PC-9 (cell line): ENCODE data around the gene CTDP1. TPM values are rescaled to one million over a fixed set of nuclear protein-coding genes. Genes with fewer than 3 reads are reported as not detected.
"Not testable (repeated sequence)": the region's sequence is repeated elsewhere in the genome, so short reads cannot be mapped to it uniquely, and the experiment has no call there.

ENCODE experiments used
- BruUV-seq: library from RNA; stranded (reverse); fragments of 400-500 nt; replicated peaks from 2 replicates; lab custom pipeline; 2021; lab: Mats Ljungman, UMichigan
- CTCF ChIA-PET: fragments of 300-600 bp; sonication (Branson Sonifier 250); formaldehyde crosslinking; loops from one replicate; lab custom pipeline; 2022; ENCODE audit warnings: antibody characterized with exemption; lab: Charles Lee
- POLR2A ChIA-PET: fragments of 300-600 bp; sonication (Branson Sonifier 250); formaldehyde crosslinking; loops from one replicate; lab custom pipeline; 2022; ENCODE audit warnings: antibody characterized with exemption; ENCODE audit not compliant: unreplicated experiment; lab: Charles Lee
- DNase-seq, 2 experiments: peaks; one replicate each; pipeline versions ENCODE4 v3.0.0 to v3.0.0-alpha.2; 2015 to 2022; ENCODE audit warnings: mixed read lengths in 1 of 2
- H2AFZ ChIP-seq: fragments of 200-600 bp; sonication (generic); 2 replicates; pipeline ENCODE4 v1.8.1; 2017; ENCODE audit warnings: antibody characterized with exemption
- H3F3A ChIP-seq: fragments of 200-600 bp; sonication (generic); 2 replicates; pipeline ENCODE4 v1.8.1; 2017; ENCODE audit warnings: antibody characterized with exemption, mild to moderate bottlenecking, low read depth; ENCODE audit not compliant: insufficient read depth
- H3K27ac ChIP-seq: fragments of 200-600 bp; sonication (generic); 2 replicates; pipeline ENCODE4 v1.6.1; 2016; ENCODE audit warnings: mixed run types
- H3K27me3 ChIP-seq: fragments of 200-600 bp; sonication (generic); 2 replicates; pipeline ENCODE4 v1.6.1; 2016; ENCODE audit warnings: low read depth, mixed run types; ENCODE audit not compliant: insufficient read depth
- H3K36me3 ChIP-seq: fragments of 200-600 bp; sonication (generic); 2 replicates; pipeline ENCODE4 v1.6.1; 2016; ENCODE audit warnings: low read depth, mixed run types
- H3K4me1 ChIP-seq: fragments of 200-600 bp; sonication (generic); replicated peaks from 2 replicates; pipeline ENCODE4 v1.6.1; 2016; ENCODE audit warnings: mixed run types; ENCODE audit not compliant: insufficient read depth
- H3K4me2 ChIP-seq: fragments of 200-600 bp; sonication (generic); 2 replicates; pipeline ENCODE4 v1.6.1; 2017; ENCODE audit warnings: mixed run types
- H3K4me3 ChIP-seq: fragments of 200-600 bp; sonication (generic); 2 replicates; pipeline ENCODE4 v1.6.1; 2016; ENCODE audit warnings: mixed run types
- H3K79me2 ChIP-seq: fragments of 200-600 bp; sonication (generic); 2 replicates; pipeline ENCODE4 v1.6.1; 2017; ENCODE audit warnings: low read depth, mixed run types
- H3K9me2 ChIP-seq: fragments of 200-600 bp; sonication (generic); 2 replicates; pipeline ENCODE4 v1.8.1; 2017; ENCODE audit warnings: mild to moderate bottlenecking; ENCODE audit not compliant: insufficient read depth
- H3K9me3 ChIP-seq: fragments of 200-600 bp; sonication (generic); 2 replicates; pipeline ENCODE4 v1.8.1; 2016; ENCODE audit warnings: low read depth; ENCODE audit not compliant: insufficient read depth
- H4K20me1 ChIP-seq: fragments of 200-600 bp; sonication (generic); 2 replicates; pipeline ENCODE4 v1.8.1; 2017; ENCODE audit not compliant: insufficient read depth
- EZH2 ChIP-seq: fragments of 200-600 bp; sonication (generic); IDR thresholded peaks from 2 replicates; pipeline ENCODE4 v1.8.0; 2017; ENCODE audit warnings: antibody characterized with exemption, low read depth
- intact Hi-C: fragments of 100-400 bp; cut with micrococcal nuclease; formaldehyde crosslinking; loops from one replicate; pipeline ENCODE4 v1.10.0; 2022; ENCODE audit not compliant: unreplicated experiment
- total RNA-seq: library from RNA; stranded (reverse); gene quantifications from 2 replicates; pipeline ENCODE4 v1.2.3, GENCODE V29; 2021
- TF ChIP-seq, protein P1 (sequence below): fragments of 200-600 bp; sonication (generic); conservative IDR thresholded peaks from 2 replicates; pipeline ENCODE4 v1.6.1; 2017; ENCODE audit warnings: mixed run types, antibody characterized with exemption, mild to moderate bottlenecking, moderate library complexity

The CTDP1 gene
- total RNA-seq, 1 experiment from 2014 or later = 16.0 TPM

DNA sequence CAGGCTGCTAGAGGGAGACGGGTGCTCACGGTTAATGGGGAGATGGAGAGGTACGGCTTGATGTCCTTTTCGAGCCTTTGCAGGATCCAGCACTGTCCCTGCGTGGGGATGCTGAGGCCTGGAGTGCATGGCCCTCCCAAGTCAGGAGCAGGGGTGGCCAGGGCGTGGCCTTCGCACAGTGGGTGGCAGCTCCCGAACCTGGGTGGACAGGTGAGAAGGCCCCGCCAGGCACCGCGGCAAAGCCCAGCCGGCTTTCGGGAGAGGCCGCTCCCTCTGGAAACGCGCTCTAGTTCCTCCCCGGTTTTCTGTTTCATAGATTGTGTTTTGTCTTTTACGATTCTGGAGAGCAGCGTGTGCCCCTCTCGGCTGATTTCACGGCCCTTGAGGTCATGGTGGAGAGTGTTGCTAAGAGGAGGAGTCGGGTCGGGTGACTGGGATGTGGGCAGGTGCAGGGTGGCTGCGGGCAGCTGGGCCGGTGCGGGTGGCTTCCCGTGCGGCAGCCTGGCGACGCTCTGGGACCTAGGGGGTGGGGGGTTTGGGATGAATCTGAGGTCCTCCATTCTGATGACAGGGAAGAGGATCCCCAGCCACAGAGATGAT is 39.4 kb downstream of the CTDP1 start:
- Histone ChIP-seq H3K4me3 (no peak overlapping the region), H3K36me3 (no peaks in the 10 kb centered on the region), H3K27ac (no peak overlapping the region), H3F3A (0 out of 2 replicates have a peak, but pooled peaks cover 4% of the 10 kb centered on the region), H3K27me3 (no peaks in the 10 kb centered on the region), H3K79me2 (no peaks in the 10 kb centered on the region), H3K4me1 (no peaks in the 10 kb centered on the region), H3K9me3 (no peaks in the 10 kb centered on the region; the same call in 1 of the 2 replicates), H4K20me1 (no peaks in the 10 kb centered on the region; the same call in 1 of the 2 replicates), H3K4me2 (no peak overlapping the region), H2AFZ (no peak overlapping the region), H3K9me2 (no peaks in the 10 kb centered on the region)
- intact Hi-C loops = no loop called here
- TF ChIP-seq EZH2 = no peak
- TF ChIP-seq, protein P1, sequence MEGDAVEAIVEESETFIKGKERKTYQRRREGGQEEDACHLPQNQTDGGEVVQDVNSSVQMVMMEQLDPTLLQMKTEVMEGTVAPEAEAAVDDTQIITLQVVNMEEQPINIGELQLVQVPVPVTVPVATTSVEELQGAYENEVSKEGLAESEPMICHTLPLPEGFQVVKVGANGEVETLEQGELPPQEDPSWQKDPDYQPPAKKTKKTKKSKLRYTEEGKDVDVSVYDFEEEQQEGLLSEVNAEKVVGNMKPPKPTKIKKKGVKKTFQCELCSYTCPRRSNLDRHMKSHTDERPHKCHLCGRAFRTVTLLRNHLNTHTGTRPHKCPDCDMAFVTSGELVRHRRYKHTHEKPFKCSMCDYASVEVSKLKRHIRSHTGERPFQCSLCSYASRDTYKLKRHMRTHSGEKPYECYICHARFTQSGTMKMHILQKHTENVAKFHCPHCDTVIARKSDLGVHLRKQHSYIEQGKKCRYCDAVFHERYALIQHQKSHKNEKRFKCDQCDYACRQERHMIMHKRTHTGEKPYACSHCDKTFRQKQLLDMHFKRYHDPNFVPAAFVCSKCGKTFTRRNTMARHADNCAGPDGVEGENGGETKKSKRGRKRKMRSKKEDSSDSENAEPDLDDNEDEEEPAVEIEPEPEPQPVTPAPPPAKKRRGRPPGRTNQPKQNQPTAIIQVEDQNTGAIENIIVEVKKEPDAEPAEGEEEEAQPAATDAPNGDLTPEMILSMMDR = no peak
- DNase-seq = no peak
- ChIA-PET CTCF (no interaction called here), POLR2A (no interaction called here)
- BruUV-seq = no TSS peak

DNA sequence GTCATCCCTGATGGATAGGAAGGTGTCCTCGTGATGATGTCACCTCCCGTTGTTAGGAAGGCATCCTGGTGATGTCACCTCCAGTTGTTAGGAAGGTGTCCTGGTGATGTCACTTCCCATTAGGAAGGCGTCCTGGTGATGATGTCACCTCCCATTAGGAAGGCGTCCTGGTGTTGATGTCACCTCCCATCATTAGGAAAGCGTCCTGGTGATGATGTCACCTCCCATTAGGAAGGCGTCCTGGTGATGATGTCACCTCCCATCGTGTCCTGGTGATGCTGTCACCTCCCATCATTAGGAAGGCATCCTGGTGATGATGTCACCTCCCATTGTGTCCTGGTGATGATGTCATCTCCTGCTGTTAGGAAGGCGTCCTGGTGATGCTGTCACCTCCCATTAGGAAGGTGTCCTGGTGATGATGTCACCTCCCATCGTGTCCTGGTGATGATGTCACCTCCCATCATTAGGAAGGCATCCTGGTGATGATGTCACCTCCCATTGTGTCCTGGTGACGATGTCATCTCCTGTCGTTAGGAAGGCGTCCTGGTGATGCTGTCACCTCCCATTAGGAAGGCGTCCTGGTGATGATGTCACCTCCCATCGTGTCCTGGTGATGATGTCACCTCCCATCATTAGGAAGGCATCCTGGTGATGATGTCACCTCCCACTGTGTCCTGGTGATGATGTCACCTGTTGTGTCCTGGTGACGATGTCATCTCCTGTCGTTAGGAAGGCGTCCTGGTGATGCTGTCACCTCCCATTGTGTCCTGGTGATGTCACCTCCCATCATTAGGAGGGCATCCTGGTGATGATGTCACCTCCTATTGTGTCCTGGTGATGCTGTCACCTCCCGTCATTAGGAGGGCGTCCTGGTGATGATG is 40.1 kb downstream of the CTDP1 start:
- H3F3A ChIP-seq, H3K9me2 ChIP-seq, H4K20me1 ChIP-seq, DNase-seq, H3K4me2 ChIP-seq, H3K4me3 ChIP-seq, H3K36me3 ChIP-seq, H3K27me3 ChIP-seq, H2AFZ ChIP-seq, H3K79me2 ChIP-seq, H3K4me1 ChIP-seq, H3K27ac ChIP-seq, H3K9me3 ChIP-seq, CTCF ChIA-PET, POLR2A ChIA-PET, BruUV-seq, intact Hi-C loops: not testable (repeated sequence)

DNA sequence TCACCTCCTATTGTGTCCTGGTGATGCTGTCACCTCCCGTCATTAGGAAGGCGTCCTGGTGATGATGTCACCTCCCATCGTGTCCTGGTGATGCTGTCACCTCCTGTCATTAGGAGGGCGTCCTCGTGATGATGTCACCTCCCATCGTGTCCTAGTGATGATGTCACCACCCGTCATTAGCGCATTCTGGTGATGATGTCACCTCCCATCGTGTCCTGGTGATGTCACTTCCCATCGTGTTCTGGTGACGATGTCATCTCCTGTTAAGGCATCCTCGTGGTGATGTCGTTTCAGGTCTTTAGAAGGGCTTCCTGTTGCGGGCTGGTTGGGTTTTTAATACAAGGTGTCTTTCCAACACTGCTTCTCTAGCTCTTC is 40.7 kb downstream of the CTDP1 start:
- no peak for TF ChIP-seq EZH2
- TF ChIP-seq, protein P1 = no peak
- ChIA-PET CTCF (no interaction called here), POLR2A (no interaction called here)
- intact Hi-C loops = no loop called here
- Histone ChIP-seq H3K4me3 (no peak overlapping the region), H3K79me2 (no peaks in the 10 kb centered on the region), H3K27me3 (no peaks in the 10 kb centered on the region), H3K36me3 (no peaks in the 10 kb centered on the region), H3K4me1 (no peaks in the 10 kb centered on the region), H2AFZ (no peak overlapping the region), H3K9me2 (no peaks in the 10 kb centered on the region), H3F3A (0 out of 2 replicates have a peak, but pooled peaks cover 4% of the 10 kb centered on the region), H3K9me3 (no peaks in the 10 kb centered on the region; the same call in 1 of the 2 replicates), H3K4me2 (no peak overlapping the region), H3K27ac (no peak overlapping the region), H4K20me1 (no peaks in the 10 kb centered on the region; the same call in 1 of the 2 replicates)
- no peak for DNase-seq
- BruUV-seq = no TSS peak
